GM10266 (cell line): ENCODE results near the gene OPRD1.
A peak's percentile ranks its signal among the peaks of the same experiment; 100 is the strongest.
"Not testable (repeated sequence)": the region's sequence is repeated elsewhere in the genome, so short reads cannot be mapped to it uniquely, and the experiment has no call there.

Experiments
- DNase-seq: peaks from one replicate; pipeline ENCODE4 v3.0.0; 2012; ENCODE audit errors: extremely low spot score
- TF ChIP-seq, protein P1 (sequence below): IDR thresholded peaks from 2 replicates; pipeline ENCODE4 v1.5.1; 2012; ENCODE audit warnings: mild to moderate bottlenecking, low read depth; ENCODE audit not compliant: control insufficient read depth, insufficient read depth; ENCODE audit errors: missing control alignments

OPRD1 gene

DNA sequence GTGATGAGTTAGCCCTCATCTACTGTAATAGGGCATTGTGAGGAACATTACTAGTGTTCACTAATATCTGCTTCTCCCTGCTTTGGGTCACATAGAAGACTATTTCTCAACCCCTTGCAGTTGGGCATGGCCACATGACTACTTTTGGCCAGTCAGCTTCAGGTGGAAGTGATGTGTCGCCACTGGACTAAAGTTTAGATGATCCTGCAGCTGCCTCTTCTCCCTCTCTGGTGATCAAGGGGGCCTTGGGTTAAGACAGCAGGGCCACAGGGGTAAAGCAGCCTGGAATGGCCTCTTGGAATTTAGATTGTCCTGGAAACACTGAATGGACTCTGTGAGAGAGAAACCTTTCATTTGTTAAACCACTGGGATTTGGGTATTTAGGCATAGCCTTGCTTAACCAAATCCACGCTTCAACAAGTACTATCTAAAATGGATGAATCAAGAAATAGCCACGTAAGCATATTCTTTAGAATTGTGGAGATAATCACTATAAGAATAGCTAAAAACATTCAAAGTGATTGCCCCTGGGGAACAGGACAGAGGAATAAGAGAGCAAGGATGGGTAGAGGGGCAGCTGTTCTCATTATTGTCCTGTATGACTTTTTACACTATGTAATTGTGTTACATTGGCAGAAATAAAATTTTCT, 41.2 kb downstream of the OPRD1 start:
- TF ChIP-seq, protein P1, sequence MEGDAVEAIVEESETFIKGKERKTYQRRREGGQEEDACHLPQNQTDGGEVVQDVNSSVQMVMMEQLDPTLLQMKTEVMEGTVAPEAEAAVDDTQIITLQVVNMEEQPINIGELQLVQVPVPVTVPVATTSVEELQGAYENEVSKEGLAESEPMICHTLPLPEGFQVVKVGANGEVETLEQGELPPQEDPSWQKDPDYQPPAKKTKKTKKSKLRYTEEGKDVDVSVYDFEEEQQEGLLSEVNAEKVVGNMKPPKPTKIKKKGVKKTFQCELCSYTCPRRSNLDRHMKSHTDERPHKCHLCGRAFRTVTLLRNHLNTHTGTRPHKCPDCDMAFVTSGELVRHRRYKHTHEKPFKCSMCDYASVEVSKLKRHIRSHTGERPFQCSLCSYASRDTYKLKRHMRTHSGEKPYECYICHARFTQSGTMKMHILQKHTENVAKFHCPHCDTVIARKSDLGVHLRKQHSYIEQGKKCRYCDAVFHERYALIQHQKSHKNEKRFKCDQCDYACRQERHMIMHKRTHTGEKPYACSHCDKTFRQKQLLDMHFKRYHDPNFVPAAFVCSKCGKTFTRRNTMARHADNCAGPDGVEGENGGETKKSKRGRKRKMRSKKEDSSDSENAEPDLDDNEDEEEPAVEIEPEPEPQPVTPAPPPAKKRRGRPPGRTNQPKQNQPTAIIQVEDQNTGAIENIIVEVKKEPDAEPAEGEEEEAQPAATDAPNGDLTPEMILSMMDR = no peak
- no peak for DNase-seq

DNA sequence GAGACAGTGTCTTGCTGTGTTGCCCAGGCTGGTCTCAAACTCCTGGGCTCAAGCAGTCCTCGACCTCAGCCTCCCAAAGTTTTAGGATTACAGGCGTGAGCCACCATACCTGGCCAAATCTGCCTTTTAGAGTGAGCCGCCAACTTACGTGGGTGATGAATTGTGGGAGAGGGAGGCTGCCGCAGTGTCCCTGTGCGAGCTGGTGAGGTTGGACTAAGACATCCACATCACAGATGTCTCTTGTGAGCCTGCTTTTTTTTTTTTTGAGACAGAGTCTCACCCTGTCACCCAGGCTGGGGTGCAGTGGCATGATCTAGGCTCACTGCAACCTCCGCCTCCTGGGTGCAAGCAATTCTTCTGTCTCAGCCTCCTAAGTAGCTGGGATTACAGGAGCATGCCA, 42.4 kb downstream of the OPRD1 start:
- not testable (repeated sequence) for DNase-seq

DNA sequence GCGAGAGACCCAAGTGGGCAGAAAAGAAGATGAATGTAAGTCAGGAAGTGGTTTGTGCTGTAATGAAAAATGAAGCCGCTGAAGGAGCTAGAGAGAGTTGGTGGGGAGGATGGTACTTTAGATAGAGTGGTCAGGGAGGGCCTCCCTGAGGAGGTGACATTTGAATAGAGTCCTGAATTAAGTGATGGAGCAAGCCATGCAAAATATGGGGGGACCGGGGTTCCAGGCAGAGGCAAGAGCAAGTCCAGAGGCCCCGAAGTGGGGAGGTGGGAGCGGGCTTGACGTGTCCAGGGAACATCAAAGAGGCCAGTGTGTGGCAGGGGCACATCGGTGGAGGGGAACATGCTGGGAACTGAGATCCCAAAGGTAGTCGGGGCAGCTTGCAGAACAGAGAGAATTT, 43.1 kb downstream of the OPRD1 start:
- TF ChIP-seq, protein P1 = no peak
- DNase-seq = no peak

DNA sequence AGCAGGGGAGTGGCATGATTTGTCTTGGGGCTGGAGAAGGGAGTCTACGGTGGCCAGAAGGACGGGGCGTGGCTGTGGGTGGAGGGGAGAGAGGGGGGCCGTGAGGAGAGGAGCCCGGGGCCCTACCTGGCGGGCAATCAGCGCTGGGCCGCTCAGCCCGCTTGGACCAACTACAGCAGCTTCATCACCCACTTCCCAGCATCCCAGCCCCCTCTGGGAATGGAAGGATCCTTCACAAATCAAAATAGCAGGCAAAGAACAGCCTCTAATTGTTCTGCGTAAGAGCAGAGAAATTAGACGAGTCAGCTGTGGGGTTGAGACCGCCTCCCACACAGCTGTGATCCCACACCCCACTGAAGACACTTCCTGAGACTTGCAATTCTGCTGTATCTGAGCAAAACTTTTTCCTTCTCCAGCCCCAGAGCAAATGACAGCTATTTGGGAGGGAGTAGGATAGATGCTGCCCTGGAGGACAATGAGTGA, 43.5 kb downstream of the OPRD1 start:
- DNase-seq = no peak
- TF ChIP-seq, protein P1 = no peak

DNA sequence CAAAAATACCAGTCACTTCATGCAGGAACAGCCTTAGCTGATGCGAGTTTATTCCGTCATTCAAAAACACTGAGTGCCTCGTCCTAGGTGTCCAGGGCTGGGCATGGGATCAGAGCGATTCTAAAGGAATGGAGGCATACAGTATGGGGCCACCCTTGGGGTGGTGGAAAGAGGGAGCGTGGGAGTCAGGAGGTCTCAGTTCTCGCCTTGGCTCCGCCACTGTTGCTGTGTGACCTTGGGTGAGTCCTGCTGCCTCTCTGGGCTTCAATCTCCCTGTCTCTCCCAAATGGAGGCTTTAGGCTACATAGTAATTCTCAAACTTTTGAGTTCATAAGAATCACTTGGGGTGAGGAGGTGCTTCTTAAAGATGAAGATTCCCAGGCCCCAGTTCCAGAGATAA, 44.0 kb downstream of the OPRD1 start:
- TF ChIP-seq, protein P1 = no peak
- DNase-seq = no peak

DNA sequence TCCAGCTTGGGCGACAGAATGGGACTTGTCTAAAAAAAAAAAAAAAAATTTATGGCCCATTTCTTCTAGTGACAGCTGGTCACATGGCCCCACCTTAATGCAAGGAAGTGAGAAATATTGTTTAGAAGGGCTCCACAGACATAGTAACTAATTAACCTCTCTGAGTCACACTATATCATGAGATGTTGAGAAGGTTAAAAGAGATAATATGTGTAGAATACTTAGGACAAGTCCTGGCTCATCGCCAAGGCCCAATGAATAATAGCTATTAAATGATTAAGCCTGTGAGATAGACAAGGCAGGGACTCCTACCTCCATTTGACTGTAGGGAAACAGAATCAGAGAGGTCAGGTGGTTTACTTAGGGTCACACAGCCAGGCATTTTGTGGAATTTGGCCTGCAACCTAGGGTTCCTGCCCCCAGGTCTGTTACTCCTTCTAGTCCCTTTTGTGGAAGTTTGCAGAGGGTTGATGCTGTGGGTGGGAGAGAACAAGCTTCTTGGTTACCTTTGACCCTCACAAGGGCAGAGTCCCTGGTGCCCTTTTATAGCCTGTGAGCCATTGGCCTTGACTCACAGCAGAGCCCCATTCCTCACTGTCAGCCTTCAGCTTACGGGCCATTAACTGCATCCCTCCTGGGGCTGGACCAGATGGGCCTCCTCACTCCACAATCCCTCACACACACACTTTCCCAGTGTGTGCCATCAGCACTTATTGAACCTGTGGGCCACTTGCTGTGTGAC, 48.5 kb downstream of the OPRD1 start:
- no peak for DNase-seq
- TF ChIP-seq, protein P1 = no peak

DNA sequence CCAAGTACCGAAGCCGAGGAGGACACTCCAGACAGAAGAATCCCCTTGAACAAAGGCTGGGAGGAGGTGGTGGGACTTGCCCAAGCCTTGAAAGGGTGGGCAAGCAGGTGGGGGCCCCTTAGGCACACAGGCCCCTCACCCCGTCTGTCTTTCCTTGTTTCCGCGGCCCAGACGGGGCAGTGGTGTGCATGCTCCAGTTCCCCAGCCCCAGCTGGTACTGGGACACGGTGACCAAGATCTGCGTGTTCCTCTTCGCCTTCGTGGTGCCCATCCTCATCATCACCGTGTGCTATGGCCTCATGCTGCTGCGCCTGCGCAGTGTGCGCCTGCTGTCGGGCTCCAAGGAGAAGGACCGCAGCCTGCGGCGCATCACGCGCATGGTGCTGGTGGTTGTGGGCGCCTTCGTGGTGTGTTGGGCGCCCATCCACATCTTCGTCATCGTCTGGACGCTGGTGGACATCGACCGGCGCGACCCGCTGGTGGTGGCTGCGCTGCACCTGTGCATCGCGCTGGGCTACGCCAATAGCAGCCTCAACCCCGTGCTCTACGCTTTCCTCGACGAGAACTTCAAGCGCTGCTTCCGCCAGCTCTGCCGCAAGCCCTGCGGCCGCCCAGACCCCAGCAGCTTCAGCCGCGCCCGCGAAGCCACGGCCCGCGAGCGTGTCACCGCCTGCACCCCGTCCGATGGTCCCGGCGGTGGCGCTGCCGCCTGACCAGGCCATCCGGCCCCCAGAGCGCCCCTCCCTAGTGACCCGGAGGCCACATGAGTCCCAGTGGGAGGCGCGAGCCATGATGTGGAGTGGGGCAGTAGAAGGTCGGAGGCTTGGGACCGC, 50.8 kb downstream of the OPRD1 start:
- TF ChIP-seq, protein P1 = no peak
- DNase-seq = peak; percentile 22
